A549 (cell line): Measurements from ENCODE around the gene FASTKD3. TPM values are rescaled to one million over a fixed set of nuclear protein-coding genes. Genes with fewer than 3 reads are reported as not detected.

Experiments
- ATAC-seq, 2 experiments: fragments of 200-7000 bp in 1 of 2; fragments of >200 bp in 1 of 2; cut with Nextera tagmentation in 1 of 2; cut with Tn5 transposase in 1 of 2; 3 replicates each; pipeline versions ENCODE4 v1.8.0 to v1.9.1; 2018 to 2020; ENCODE audit warnings: mild to moderate bottlenecking in 1 of 2, moderate library complexity in 1 of 2
- CTCF ChIA-PET: fragments of 300-600 bp; sonication (Branson Sonifier 250); formaldehyde crosslinking; extraction: SDS; loops from one replicate; lab custom pipeline; 2021; ENCODE audit warnings: antibody characterized with exemption, inconsistent platforms; lab: Yijun Ruan, JAX
- POLR2A ChIA-PET: fragments of 350-600 bp; formaldehyde crosslinking; extraction: SDS; loops from one replicate; lab custom pipeline; 2021; ENCODE audit warnings: antibody characterized with exemption, inconsistent platforms; lab: Yijun Ruan, JAX
- DNase-seq, 2 experiments: peaks; one replicate each; pipeline versions ENCODE4 v3.0.0 to v3.0.0-alpha.2; 2011 to 2016; ENCODE audit warnings: low read depth in 1 of 2, low spot score in 1 of 2
- FAIRE-seq: peaks from 2 replicates; lab custom pipeline; 2011; peaks lifted over from hg19 to GRCh38; lab: Jason Lieb, UNC
- H3K27ac ChIP-seq, 2 experiments: fragments of >200 bp; sonication (Bioruptor Twin); formaldehyde crosslinking; 3 replicates each; pipeline ENCODE4 v1.5.1; 2016 to 2017
- H3K4me1 ChIP-seq: fragments of >200 bp; sonication (Bioruptor Twin); formaldehyde crosslinking; 3 replicates; pipeline ENCODE4 v1.6.1; 2016
- H3K4me2 ChIP-seq: fragments of >200 bp; sonication (Bioruptor Twin); formaldehyde crosslinking; 3 replicates; pipeline ENCODE4 v1.6.1; 2016
- H3K4me3 ChIP-seq: fragments of >200 bp; sonication (Bioruptor Twin); formaldehyde crosslinking; 3 replicates; pipeline ENCODE4 v1.5.1; 2016
- H3K9me3 ChIP-seq: fragments of >200 bp; sonication (Bioruptor Twin); formaldehyde crosslinking; 3 replicates; pipeline ENCODE4 v1.6.1; 2016
- ATOH8 ChIP-seq: fragments of 250-450 bp; sonication (Bioruptor Pico); IDR thresholded peaks from 2 replicates; pipeline ENCODE4 v1.5.0; 2020; ENCODE audit warnings: low read depth, mild to moderate bottlenecking, moderate library complexity
- BCL3 ChIP-seq: fragments of >200 bp; sonication (Bioruptor Twin); formaldehyde crosslinking; IDR thresholded peaks from 3 replicates; pipeline ENCODE4 v1.6.1; 2016
- CHD2 ChIP-seq: fragments of 150-350 bp; IDR thresholded peaks from 2 replicates; pipeline ENCODE4 v1.6.1; 2014; ENCODE audit warnings: low read length; ENCODE audit not compliant: partially characterized antibody
- CHD4 ChIP-seq: fragments of 200-600 bp; sonication (generic); IDR thresholded peaks from 2 replicates; pipeline ENCODE4 v1.6.1; 2016; ENCODE audit warnings: antibody characterized with exemption, mild to moderate bottlenecking, borderline replicate concordance
- E2F6 ChIP-seq: IDR thresholded peaks from 2 replicates; pipeline ENCODE4 v1.6.1; 2012; ENCODE audit warnings: low read depth, borderline replicate concordance
- EHMT2 ChIP-seq: fragments of 200-600 bp; sonication (generic); IDR thresholded peaks from 2 replicates; pipeline ENCODE4 v1.6.1; 2016; ENCODE audit warnings: antibody characterized with exemption, low read depth, mild to moderate bottlenecking, moderate library complexity
- EP300 ChIP-seq, 2 experiments: fragments of >200 bp; sonication (Bioruptor Twin); formaldehyde crosslinking; IDR thresholded peaks; 2 replicates in 1 of 2; 3 replicates in 1 of 2; pipeline ENCODE4 v1.6.1; 2016 to 2017
- GATA3 ChIP-seq: IDR thresholded peaks from 2 replicates; pipeline ENCODE4 v1.6.1; 2012; ENCODE audit warnings: borderline replicate concordance
- HDAC2 ChIP-seq: fragments of 200-600 bp; sonication (generic); IDR thresholded peaks from 2 replicates; pipeline ENCODE4 v1.6.1; 2016
- HMGXB4 ChIP-seq: fragments of 250-450 bp; sonication (Bioruptor Pico); IDR thresholded peaks from 2 replicates; pipeline ENCODE4 v1.5.0; 2021; ENCODE audit warnings: mild to moderate bottlenecking, moderate library complexity, borderline replicate concordance
- HOXA7 ChIP-seq: fragments of 250-450 bp; sonication (Bioruptor Pico); IDR thresholded peaks from 2 replicates; pipeline ENCODE4 v1.5.0; 2020; ENCODE audit warnings: mild to moderate bottlenecking, moderate library complexity
- MAFK ChIP-seq: fragments of 450-650 bp; IDR thresholded peaks from 2 replicates; pipeline ENCODE4 v1.6.1; 2014; ENCODE audit not compliant: partially characterized antibody
- MAX ChIP-seq: IDR thresholded peaks from 2 replicates; pipeline ENCODE4 v1.6.1; 2012
- MAZ ChIP-seq: fragments of 150-350 bp; IDR thresholded peaks from 2 replicates; pipeline ENCODE4 v1.6.1; 2014; ENCODE audit warnings: antibody characterized with exemption, low read depth, low read length, borderline replicate concordance
- MYC ChIP-seq: IDR thresholded peaks from 2 replicates; pipeline ENCODE4 v1.6.1; 2012; ENCODE audit warnings: mild to moderate bottlenecking, inconsistent platforms, low read length, improper control_type of control experiment, borderline replicate concordance
- NFE2L2 ChIP-seq: fragments of 150-350 bp; conservative IDR thresholded peaks from 2 replicates; pipeline ENCODE4 v1.6.1; 2014; ENCODE audit warnings: low read length
- NR3C1 ChIP-seq: fragments of >200 bp; sonication (Bioruptor Twin); formaldehyde crosslinking; IDR thresholded peaks from 3 replicates; pipeline ENCODE4 v1.6.1; 2017
- RAD21 ChIP-seq, 2 experiments: fragments of >200 bp in 1 of 2; sonication (Bioruptor Twin) in 1 of 2; formaldehyde crosslinking in 1 of 2; IDR thresholded peaks in 1 of 2; conservative IDR thresholded peaks in 1 of 2; 2 replicates in 1 of 2; 3 replicates in 1 of 2; pipeline ENCODE4 v1.6.1; 2012 to 2018; ENCODE audit warnings: inconsistent platforms in 1 of 2
- TFCP2L1 ChIP-seq: fragments of 250-450 bp; sonication (Bioruptor Pico); IDR thresholded peaks from 2 replicates; pipeline ENCODE4 v1.5.0; 2021; ENCODE audit warnings: mild to moderate bottlenecking
- ZC3H11A ChIP-seq: fragments of 450-650 bp; IDR thresholded peaks from 2 replicates; pipeline ENCODE4 v1.6.1; 2014; ENCODE audit warnings: antibody characterized with exemption, mild to moderate bottlenecking
- ZFP36 ChIP-seq: fragments of 450-650 bp; IDR thresholded peaks from 2 replicates; pipeline ENCODE4 v1.6.1; 2014; ENCODE audit warnings: borderline replicate concordance; ENCODE audit not compliant: partially characterized antibody
- WGBS: methylation state at CpG from one replicate; pipeline ENCODE4 v1.1.6; 2017; ENCODE audit errors: missing lambda C conversion rate; 5-methylcytosine and 5-hydroxymethylcytosine counted together
- polyA plus RNA-seq, 4 experiments: library from polyadenylated mRNA; depleted of rRNA in 3 of 4; stranded (reverse); fragments of >200 nt; fragmentation: RNase III in 1 of 4; extraction: RNeasy Plus Mini Kit Qiagen cat#74134 plus additional on column Dnase treatment in 1 of 4; gene quantifications; 2 replicates in 3 of 4; 3 replicates in 1 of 4; pipeline ENCODE4 v1.2.3, GENCODE V29; 2011 to 2017

The FASTKD3 gene
- polyA plus RNA-seq, 2 of the 4 experiments (the other 2 are of a cell fraction): 19.5 to 24.8 TPM

- Histone ChIP-seq H3K4me1 (no peaks in the 10 kb centered on the region), H3K4me2 (no peak overlapping the region), H3K9me3 (no peaks in the 10 kb centered on the region), H3K4me3 (no peak overlapping the region), H3K27ac (no peak overlapping the region)
- TF ChIP-seq HOXA7 (no peak), MAZ (no peak), CHD4 (no peak), HMGXB4 (CRISPR knock-in tag) (no peak), MYC (no peak), EP300 (IDR thresholded peaks at IDR 0.05) (no peak), NFE2L2 (no peak), NR3C1 (no peak), CHD2 (no peak), ATOH8 (CRISPR knock-in tag) (no peak), MAFK (no peak), EHMT2 (no peak), GATA3 (no peak)
- ChIA-PET POLR2A (no interaction called here), CTCF (interaction anchor here (1.4 to 1.5 kb wide), 2 partner anchors 24 to 39 kb away, joined by 3 to 4 read pairs; no protein-coding TSS in a partner anchor)
- 21% methylated on average over 5 of the region's 5 CpGs for WGBS
- FAIRE-seq (no peak), DNase-seq (no peak), ATAC-seq (no peak)
These were observed 22.5 kb downstream of the FASTKD3 start for GRCh38 chr5:7846327-7846726.

GRCh38 chr5:7845557-7845956 lies 23.3 kb downstream of the FASTKD3 start:
- DNase-seq (no peak), FAIRE-seq (no peak), ATAC-seq (no peak)
- H3K9me3 ChIP-seq: no peaks in the 10 kb centered on the region
- 62% methylated on average over 7 of the region's 7 CpGs for WGBS
- no peak overlapping the region for H3K4me3 ChIP-seq
- no peak overlapping the region for H3K4me2 ChIP-seq
- H3K4me1 ChIP-seq: no peaks in the 10 kb centered on the region
- TF ChIP-seq GATA3 (no peak), EHMT2 (no peak), ZC3H11A (no peak), HDAC2 (no peak), BCL3 (no peak), E2F6 (no peak), ZFP36 (no peak), TFCP2L1 (CRISPR knock-in tag) (no peak), MAX (no peak), RAD21 (conservative IDR thresholded peaks at IDR 0.05 in 1 of 2, IDR thresholded peaks at IDR 0.05 in 1 of 2) (no peak)
- ChIA-PET CTCF (interaction anchor here (1.5 kb wide), 1 partner anchor 40 kb away, joined by 3 read pairs; no protein-coding TSS in a partner anchor), POLR2A (no interaction called here)
- no peak overlapping the region for H3K27ac ChIP-seq
